Endodermal cell (in vitro differentiated cells): ENCODE results near the gene CYP4F2. TPM values are rescaled to one million over a fixed set of nuclear protein-coding genes. Genes with fewer than 3 reads are reported as not detected.

Source experiments
- DNase-seq: peaks from one replicate; pipeline ENCODE4 v3.0.0-alpha.2; 2017
- H3K27ac ChIP-seq: 2 replicates; pipeline ENCODE4 v1.5.1; 2013; ENCODE audit warnings: mild to moderate bottlenecking, low read depth, low read length, moderate library complexity
- H3K27me3 ChIP-seq: 2 replicates; pipeline ENCODE4 v1.6.1; 2013; ENCODE audit warnings: mild to moderate bottlenecking, low read length, moderate library complexity; ENCODE audit not compliant: insufficient read depth, control insufficient read depth, poor library complexity, severe bottlenecking
- H3K36me3 ChIP-seq: 2 replicates; pipeline ENCODE4 v1.7.0; 2013; ENCODE audit warnings: mild to moderate bottlenecking, low read length, moderate library complexity; ENCODE audit not compliant: control insufficient read depth, insufficient read depth
- H3K4me1 ChIP-seq: one replicate; pipeline ENCODE4 v1.7.0; 2013; ENCODE audit warnings: low read length; ENCODE audit not compliant: control insufficient read depth, insufficient read depth
- H3K4me3 ChIP-seq: 2 replicates; pipeline ENCODE4 v1.5.1; 2013; ENCODE audit warnings: mild to moderate bottlenecking, low read length, moderate library complexity
- H3K9ac ChIP-seq: 2 replicates; pipeline ENCODE4 v1.6.1; 2013; ENCODE audit warnings: mild to moderate bottlenecking, low read length, moderate library complexity; ENCODE audit not compliant: poor library complexity, severe bottlenecking; ENCODE audit errors: extremely low read depth
- H3K9me3 ChIP-seq: 2 replicates; pipeline ENCODE4 v1.6.1; 2013; ENCODE audit warnings: mild to moderate bottlenecking, low read length, moderate library complexity; ENCODE audit not compliant: control insufficient read depth
- H3K27ac Mint-ChIP-seq: 2 replicates; pipeline ENCODE4 v1.8.0; 2020; ENCODE audit warnings: mixed read lengths
- H3K27me3 Mint-ChIP-seq: 2 replicates; pipeline ENCODE4 v1.8.0; 2021; ENCODE audit warnings: mild to moderate bottlenecking, mixed read lengths; ENCODE audit not compliant: insufficient read depth
- H3K36me3 Mint-ChIP-seq: 2 replicates; pipeline ENCODE4 v1.8.0; 2020; ENCODE audit warnings: low read depth, mixed read lengths
- H3K4me1 Mint-ChIP-seq: 2 replicates; pipeline ENCODE4 v1.8.0; 2020; ENCODE audit warnings: mixed read lengths
- H3K4me3 Mint-ChIP-seq: 2 replicates; pipeline ENCODE4 v1.8.0; 2020; ENCODE audit warnings: mild to moderate bottlenecking, moderate library complexity, mixed read lengths
- H3K9me3 Mint-ChIP-seq: 2 replicates; pipeline ENCODE4 v1.8.0; 2020; ENCODE audit warnings: mild to moderate bottlenecking, mixed read lengths
- CTCF ChIP-seq: fragments of 200-600 bp; sonication (generic); conservative IDR thresholded peaks from 2 replicates; pipeline ENCODE4 v1.5.0; 2021; ENCODE audit warnings: antibody characterized with exemption, mild to moderate bottlenecking
- WGBS, 2 experiments: methylation state at CpG; one replicate each; pipeline versions ENCODE4 v1.1.5 to v1.1.7; 2013; ENCODE audit warnings: missing lambda C conversion rate in 2 of 2, mixed read lengths in 1 of 2; ENCODE audit not compliant: insufficient coverage in 1 of 2, insufficient read length in 1 of 2; 5-methylcytosine and 5-hydroxymethylcytosine counted together
- total RNA-seq, 2 donors: library from RNA; stranded (reverse); fragmentation: NEBNext Ultra II Directional in 1 of 2; extraction: Animal tissue kit (Norgen Biotek cat#: 25700) in 1 of 2; gene quantifications; 2 replicates in 1 of 2; 3 replicates in 1 of 2; pipeline ENCODE4 v1.2.1, GENCODE V29; 2021

The CYP4F2 gene
- total RNA-seq, 2 donors from 2014 or later: not detected

- Mint-ChIP-seq H3K36me3 (no peaks in the 10 kb centered on the region), H3K9me3 (peaks cover 84% of the 10 kb centered on the region), H3K27me3 (no peaks in the 10 kb centered on the region), H3K4me3 (no peak overlapping the region), H3K27ac (no peak overlapping the region), H3K4me1 (no peaks in the 10 kb centered on the region)
- 83% methylated on average over 8 of the region's 8 CpGs; no CpG with 5 or more reads in 1 of the 2 experiments for WGBS, 2 experiments
- peaks cover 53% of the 10 kb centered on the region for H3K9me3 ChIP-seq
- no peak overlapping the region for H3K27ac ChIP-seq
- no peak for DNase-seq
- no peak for TF ChIP-seq CTCF
- H3K4me3 ChIP-seq: no peak overlapping the region
- H3K36me3 ChIP-seq: no peaks in the 10 kb centered on the region
- no peaks in the 10 kb centered on the region for H3K27me3 ChIP-seq
- no peaks in the 10 kb centered on the region for H3K4me1 ChIP-seq
- H3K9ac ChIP-seq: no peak overlapping the region
These were observed 34.6 kb downstream of the CYP4F2 start for GRCh38 chr19:15863272-15863671.

DNA sequence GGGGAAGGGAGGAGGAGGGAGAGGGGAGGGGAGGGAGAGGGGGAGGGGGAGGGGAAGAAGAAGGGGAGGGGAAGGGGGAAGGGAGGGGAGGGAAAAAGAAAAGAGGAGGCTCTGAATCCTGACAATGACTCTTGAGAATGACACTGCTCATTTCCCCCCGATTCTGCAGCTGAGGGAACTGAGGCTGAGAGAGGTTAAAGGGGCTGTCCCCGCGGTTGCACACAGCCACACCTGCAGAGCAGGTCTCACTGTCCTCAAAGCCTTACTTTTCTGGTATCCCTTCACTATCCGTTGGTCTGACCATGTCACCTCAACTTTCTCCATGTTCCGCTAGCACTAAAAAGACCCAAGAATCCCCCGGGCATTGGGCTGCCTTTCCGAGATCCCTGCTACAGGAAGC lies 35.4 kb downstream of the CYP4F2 start:
- no peak overlapping the region for H3K4me3 Mint-ChIP-seq
- peaks cover 84% of the 10 kb centered on the region for H3K9me3 Mint-ChIP-seq
- H3K27me3 Mint-ChIP-seq: no peaks in the 10 kb centered on the region
- DNase-seq: no peak
- H3K36me3 Mint-ChIP-seq: peaks cover 2% of the 10 kb centered on the region
- H3K27ac Mint-ChIP-seq: no peak overlapping the region
- Histone ChIP-seq H3K9ac (no peak overlapping the region), H3K4me1 (no peaks in the 10 kb centered on the region), H3K9me3 (peaks cover 61% of the 10 kb centered on the region), H3K36me3 (no peaks in the 10 kb centered on the region), H3K27me3 (no peaks in the 10 kb centered on the region), H3K4me3 (no peak overlapping the region), H3K27ac (no peak overlapping the region)
- no peaks in the 10 kb centered on the region for H3K4me1 Mint-ChIP-seq
- no peak for TF ChIP-seq CTCF
- WGBS, 2 experiments: 41 to 70% methylated on average over 4 to 7 of the region's 7 CpGs

GRCh38 chr19:15860522-15860921 lies 37.4 kb downstream of the CYP4F2 start:
- no peak overlapping the region for H3K4me3 Mint-ChIP-seq
- Histone ChIP-seq H3K27me3 (no peaks in the 10 kb centered on the region), H3K4me1 (no peaks in the 10 kb centered on the region), H3K9me3 (peaks cover 59% of the 10 kb centered on the region), H3K27ac (no peak overlapping the region), H3K36me3 (no peaks in the 10 kb centered on the region), H3K9ac (no peak overlapping the region), H3K4me3 (no peak overlapping the region)
- H3K4me1 Mint-ChIP-seq: no peaks in the 10 kb centered on the region
- no peaks in the 10 kb centered on the region for H3K27me3 Mint-ChIP-seq
- WGBS, 2 experiments: 50 to 74% methylated on average over 2 to 6 of the region's 6 CpGs
- no peak for TF ChIP-seq CTCF
- H3K9me3 Mint-ChIP-seq: peaks cover 84% of the 10 kb centered on the region
- H3K27ac Mint-ChIP-seq: no peak overlapping the region
- peaks cover 4% of the 10 kb centered on the region for H3K36me3 Mint-ChIP-seq
- no peak for DNase-seq
